Mucosa of rectum (tissue), 2 donors: ENCODE data around the gene MANBA.
"Not testable (repeated sequence)": the region's sequence is repeated elsewhere in the genome, so short reads cannot be mapped to it uniquely, and the experiment has no call there.

Experiments used
- H3K27ac ChIP-seq, 2 donors: one replicate each; pipeline ENCODE4 v1.7.0; 2013; ENCODE audit warnings: inconsistent platforms in 2 of 2, low read depth in 2 of 2, low read length in 2 of 2
- H3K27me3 ChIP-seq, 2 donors: one replicate each; pipeline ENCODE4 v1.7.0; 2013; ENCODE audit warnings: low read length in 2 of 2; ENCODE audit not compliant: control insufficient read depth in 2 of 2, insufficient read depth in 2 of 2
- H3K36me3 ChIP-seq, 2 donors: one replicate each; pipeline ENCODE4 v1.7.0; 2013; ENCODE audit warnings: low read length in 2 of 2; ENCODE audit not compliant: control insufficient read depth in 2 of 2, insufficient read depth in 2 of 2
- H3K4me1 ChIP-seq, 2 donors: one replicate each; pipeline ENCODE4 v1.7.0; 2013; ENCODE audit warnings: low read length in 2 of 2, mild to moderate bottlenecking in 1 of 2; ENCODE audit not compliant: control insufficient read depth in 2 of 2, insufficient read depth in 2 of 2
- H3K4me3 ChIP-seq, 2 donors: one replicate each; pipeline ENCODE4 v1.7.0; 2013; ENCODE audit warnings: low read length in 2 of 2
- H3K9ac ChIP-seq, 2 donors: one replicate each; pipeline ENCODE4 v1.7.0; 2013; ENCODE audit warnings: low read length in 2 of 2, low read depth in 1 of 2, mild to moderate bottlenecking in 1 of 2
- H3K9me3 ChIP-seq, 2 donors: one replicate each; pipeline ENCODE4 v1.7.0; 2013; ENCODE audit warnings: low read length in 2 of 2; ENCODE audit not compliant: control insufficient read depth in 2 of 2
- donor health status: healthy.
- donor health status: Normal muscosa, but diverticular disease.

MANBA gene

DNA sequence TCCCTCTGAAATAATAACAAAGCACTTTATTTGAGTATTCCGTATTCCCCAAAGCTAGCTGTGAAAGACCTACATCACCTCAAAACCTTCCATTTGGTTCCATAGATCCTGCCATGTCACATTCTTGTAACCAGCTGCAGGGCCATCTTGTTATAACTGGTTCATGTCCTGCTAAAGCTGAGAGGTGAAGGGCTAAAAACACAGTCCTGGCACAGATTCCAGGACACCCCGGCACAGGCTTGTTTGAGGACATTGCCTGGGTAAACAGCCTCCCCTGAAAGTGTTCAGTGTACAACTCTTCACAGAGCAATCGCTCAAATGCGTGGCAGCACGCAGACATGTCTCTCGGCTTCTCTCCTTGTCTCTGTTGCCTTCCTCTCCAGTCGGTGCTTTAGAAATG is 129.2 kb downstream of the MANBA start:
- H3K27me3 ChIP-seq = no peaks in the 10 kb centered on the region
- no peak overlapping the region for H3K4me3 ChIP-seq
- no peaks in the 10 kb centered on the region for H3K9me3 ChIP-seq
- peaks cover 12 to 21% of the 10 kb centered on the region in 2 donors for H3K36me3 ChIP-seq
- H3K27ac ChIP-seq = no peak overlapping the region
- H3K9ac ChIP-seq = no peak overlapping the region
- H3K4me1 ChIP-seq = no peaks in the 10 kb centered on the region

DNA sequence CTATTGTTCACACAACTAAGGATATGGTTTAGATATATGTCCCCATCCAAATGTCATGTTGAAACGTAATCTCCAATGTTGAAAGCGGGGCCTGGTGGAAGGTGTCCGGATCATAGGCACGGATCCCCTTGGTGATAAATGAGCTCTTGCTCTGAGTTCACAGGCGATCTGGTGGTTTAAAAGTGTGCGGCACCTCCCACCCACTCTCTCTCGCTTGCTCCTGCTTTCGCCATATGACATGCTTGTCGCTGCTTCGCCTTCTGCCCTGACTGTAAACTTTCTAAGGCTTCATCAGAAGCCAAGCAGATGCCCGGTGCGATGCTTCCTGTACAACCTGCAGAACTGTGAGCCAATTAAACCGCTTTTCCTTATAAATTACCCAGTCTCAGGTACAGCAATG is 131.1 kb downstream of the MANBA start:
- no peak overlapping the region for H3K9ac ChIP-seq
- H3K27me3 ChIP-seq = no peaks in the 10 kb centered on the region
- H3K36me3 ChIP-seq = peaks cover 12 to 13% of the 10 kb centered on the region in 2 donors
- no peak overlapping the region for H3K4me3 ChIP-seq
- no peaks in the 10 kb centered on the region for H3K9me3 ChIP-seq
- no peak overlapping the region for H3K27ac ChIP-seq
- H3K4me1 ChIP-seq = no peaks in the 10 kb centered on the region

DNA sequence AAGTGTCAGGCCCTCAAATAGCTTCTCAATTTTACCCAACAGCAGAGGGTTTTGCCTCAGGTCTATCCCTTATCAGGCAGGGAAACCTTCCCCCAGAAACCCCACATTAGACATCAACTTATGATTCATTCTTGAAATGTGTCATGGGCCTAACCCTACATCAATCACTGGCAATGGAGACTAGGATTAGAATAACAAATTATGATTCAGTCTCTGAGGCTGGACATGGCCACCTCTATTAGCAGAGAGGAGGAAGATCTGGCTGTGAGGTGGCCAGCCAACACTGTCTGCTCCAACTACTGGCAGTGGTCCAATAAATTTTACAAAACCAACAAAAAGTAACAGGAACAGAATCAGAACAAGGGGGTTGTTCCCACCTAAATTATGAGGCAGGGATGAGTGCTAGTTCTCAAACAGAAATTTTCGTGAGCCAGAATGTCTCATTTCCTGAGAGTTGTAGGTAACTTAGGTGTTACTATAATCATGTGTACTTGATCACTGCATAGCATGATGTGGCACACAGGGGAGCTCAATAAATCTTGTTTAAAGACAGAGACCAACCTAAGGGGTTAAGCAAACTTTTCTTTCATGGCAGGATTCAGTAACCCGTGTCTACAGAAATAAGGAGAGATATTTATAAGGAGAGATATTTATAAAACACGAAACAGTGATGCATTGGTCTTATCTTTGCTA is 132.8 kb downstream of the MANBA start:
- H3K4me1 ChIP-seq = no peaks in the 10 kb centered on the region
- no peak overlapping the region for H3K4me3 ChIP-seq
- peaks cover 5 to 7% of the 10 kb centered on the region in 2 donors for H3K36me3 ChIP-seq
- no peak overlapping the region for H3K27ac ChIP-seq
- no peak overlapping the region for H3K9ac ChIP-seq
- H3K27me3 ChIP-seq = no peaks in the 10 kb centered on the region
- no peaks in the 10 kb centered on the region for H3K9me3 ChIP-seq

DNA sequence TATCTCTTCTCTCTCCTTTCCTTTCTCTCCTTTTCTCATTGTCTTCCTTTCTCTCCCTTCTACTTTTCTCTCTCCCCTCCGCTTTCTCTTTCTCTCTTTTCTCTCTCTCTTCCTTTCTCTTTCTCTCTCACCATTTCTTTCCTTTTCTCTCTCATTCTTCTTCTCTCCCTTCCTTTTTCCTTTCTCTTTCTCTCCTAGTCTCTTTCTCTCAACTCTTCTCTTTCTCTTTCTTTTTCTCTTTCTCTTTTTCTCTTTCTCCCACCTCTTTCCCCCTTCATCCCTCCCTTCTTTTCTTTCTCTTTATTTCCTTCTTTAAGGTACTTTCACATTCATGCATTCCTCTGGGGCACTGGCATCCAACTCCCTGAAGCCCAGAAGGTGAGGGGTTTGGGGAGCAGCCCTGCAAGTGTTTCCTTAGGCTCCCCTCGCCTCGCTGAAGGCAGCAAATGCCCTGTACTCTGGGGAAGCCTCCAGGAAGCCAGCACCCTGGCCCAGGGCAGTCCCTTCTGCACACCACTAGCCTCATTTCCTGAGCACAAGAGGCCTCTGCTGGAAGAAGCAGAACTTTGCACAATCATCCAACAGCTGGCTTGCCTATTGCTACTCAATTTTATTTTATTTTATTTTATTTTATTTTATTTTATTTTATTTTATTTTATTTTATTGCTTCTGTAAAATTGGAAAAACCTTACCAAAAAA is 135.4 kb downstream of the MANBA start:
- no peaks in the 10 kb centered on the region for H3K27me3 ChIP-seq
- H3K27ac ChIP-seq = no peak overlapping the region
- no peak overlapping the region for H3K4me3 ChIP-seq
- H3K9me3 ChIP-seq = no peaks in the 10 kb centered on the region
- no peaks in the 10 kb centered on the region for H3K36me3 ChIP-seq
- no peak overlapping the region for H3K9ac ChIP-seq
- peaks cover 10 to 11% of the 10 kb centered on the region in 2 donors for H3K4me1 ChIP-seq

DNA sequence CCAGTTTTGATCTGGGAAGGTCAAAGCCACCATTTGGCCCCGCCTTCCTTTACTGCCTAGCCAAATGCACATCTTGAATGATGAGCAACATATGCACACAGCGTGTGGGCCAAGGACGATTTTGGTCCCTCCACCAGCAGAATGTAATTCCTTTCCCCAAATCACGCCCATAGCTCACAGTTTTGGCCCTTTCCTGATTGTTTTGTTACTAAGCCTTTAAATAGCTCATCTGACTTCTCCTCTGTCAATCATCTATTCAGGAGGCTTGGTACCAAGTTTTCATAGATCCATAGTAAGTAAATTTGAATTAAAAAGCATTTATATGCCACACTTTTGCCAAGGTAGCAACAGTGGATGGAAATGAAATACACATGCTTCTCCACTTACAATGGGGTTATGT is 136.3 kb downstream of the MANBA start:
- Histone ChIP-seq H3K4me3 (no peak overlapping the region), H3K36me3 (no peaks in the 10 kb centered on the region), H3K9ac (no peak overlapping the region), H3K27ac (no peak overlapping the region), H3K4me1 (peaks cover 11 to 16% of the 10 kb centered on the region in 2 donors), H3K27me3 (no peaks in the 10 kb centered on the region), H3K9me3 (no peaks in the 10 kb centered on the region)

DNA sequence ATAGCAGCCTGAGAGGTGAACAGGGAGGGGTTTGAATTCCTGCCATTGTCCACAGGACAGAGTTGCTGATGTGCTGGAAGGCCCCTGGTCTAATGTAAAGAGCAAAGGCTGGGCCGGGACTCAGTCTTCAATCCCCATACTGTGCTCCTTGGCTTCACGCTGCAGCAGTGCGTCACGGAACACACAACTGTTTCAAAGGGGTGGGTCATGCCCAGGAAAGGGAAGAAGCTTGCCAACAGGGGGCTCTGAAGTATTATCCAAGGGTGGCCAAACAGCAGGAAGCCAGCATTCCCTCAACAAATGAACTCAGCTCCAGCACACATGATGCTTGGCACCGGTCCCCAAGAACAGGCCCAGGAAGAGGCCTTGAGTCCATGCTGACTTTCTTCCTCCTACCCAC is 137.1 kb downstream of the MANBA start:
- Histone ChIP-seq H3K4me1 (peaks cover 11 to 16% of the 10 kb centered on the region in 2 donors), H3K9me3 (no peaks in the 10 kb centered on the region), H3K36me3 (no peaks in the 10 kb centered on the region), H3K27ac (no peak overlapping the region), H3K9ac (no peak overlapping the region), H3K4me3 (no peak overlapping the region), H3K27me3 (no peaks in the 10 kb centered on the region)

DNA sequence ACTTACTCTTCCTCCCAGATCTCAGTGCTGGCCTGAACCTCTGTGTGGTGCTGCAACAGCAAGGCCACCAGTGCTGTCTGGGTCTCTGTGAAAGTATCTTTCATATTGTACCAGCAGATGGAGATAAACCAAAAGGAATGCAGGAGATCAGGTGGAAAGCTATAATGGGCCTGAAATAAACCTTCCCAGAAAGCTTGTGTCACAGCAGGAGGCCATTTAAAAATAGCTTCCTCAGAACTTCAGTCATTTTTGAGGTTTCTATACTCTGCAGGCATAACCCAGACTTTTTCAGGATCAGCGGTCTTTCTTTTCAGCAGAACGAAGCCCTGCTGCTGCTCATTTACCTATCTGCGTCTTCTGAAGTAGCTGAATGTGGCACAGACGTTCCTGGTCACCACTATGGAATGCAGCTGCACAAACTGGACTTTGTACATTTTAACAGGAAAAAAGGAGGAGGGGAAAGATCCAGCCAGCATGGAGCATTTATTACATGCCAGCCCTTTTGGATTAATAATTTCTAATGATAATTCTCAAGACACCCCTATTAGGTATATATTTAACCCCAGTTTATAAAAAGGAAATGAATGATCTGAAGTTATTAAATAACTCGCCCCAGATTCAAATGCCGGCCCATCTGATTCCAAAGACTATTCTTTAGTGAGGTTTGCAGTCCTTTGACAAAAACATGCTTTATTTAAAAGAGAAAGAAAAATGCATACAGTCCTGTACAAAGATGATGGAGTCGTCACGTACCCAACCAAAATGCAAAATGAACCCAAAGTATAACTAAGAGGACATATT is 139.9 kb downstream of the MANBA start:
- Histone ChIP-seq H3K9me3 (no peaks in the 10 kb centered on the region), H3K4me3 (peak overlapping the region; percentile 67 to 75), H3K4me1 (peaks cover 11 to 16% of the 10 kb centered on the region in 2 donors), H3K36me3 (peaks cover 8 to 9% of the 10 kb centered on the region in 2 donors), H3K27me3 (no peaks in the 10 kb centered on the region), H3K27ac (peak overlapping the region; percentile 43 to 78), H3K9ac (peak overlapping the region in 1 of 2 donors; percentile 40)

DNA sequence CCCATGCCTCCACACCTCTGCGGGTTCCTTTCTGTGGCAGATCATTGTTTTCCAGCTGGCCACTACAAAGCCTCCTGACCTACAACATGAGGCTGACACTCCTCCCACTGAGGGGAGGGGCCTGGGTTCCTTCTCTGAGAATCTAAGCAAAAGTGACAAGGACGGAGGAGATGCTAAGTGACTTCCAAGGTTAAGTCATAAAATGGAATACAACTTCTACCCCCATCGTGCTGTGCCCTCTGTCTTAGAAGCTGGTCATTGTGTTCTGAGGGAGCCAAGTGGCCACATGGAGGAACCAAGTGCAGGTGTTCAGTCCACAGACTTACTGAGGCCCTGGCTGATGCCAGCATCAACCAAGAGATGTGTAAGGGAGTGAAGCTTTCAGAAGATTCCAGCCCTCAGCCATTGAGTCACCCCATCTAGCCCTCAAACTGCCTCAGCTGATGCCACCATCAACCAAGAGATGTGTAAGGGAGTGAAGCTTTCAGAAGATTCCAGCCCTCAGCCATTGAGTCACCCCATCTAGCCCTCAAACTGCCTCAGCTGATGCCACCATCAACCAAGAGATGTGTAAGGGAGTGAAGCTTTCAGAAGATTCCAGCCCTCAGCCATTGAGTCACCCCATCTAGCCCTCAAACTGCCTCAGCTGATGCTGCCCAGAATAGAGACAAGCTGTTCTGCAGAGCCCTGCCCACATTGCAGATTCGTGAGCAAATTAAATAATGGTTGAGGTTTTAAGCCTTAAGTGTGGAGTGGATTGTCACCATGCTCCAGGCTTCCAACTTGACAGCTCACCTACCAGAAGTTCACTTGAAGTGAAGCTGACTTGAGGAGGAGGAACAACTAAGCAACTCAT is 140.8 kb downstream of the MANBA start:
- Histone ChIP-seq H3K36me3 (peaks cover 13 to 16% of the 10 kb centered on the region in 2 donors), H3K4me3 (peak overlapping the region; percentile 67 to 75), H3K27ac (peak overlapping the region in 1 of 2 donors; percentile 43), H3K9ac (peak overlapping the region in 1 of 2 donors; percentile 40), H3K4me1 (peaks cover 11 to 16% of the 10 kb centered on the region in 2 donors)
- not testable (repeated sequence) for H3K27me3 ChIP-seq, H3K9me3 ChIP-seq

DNA sequence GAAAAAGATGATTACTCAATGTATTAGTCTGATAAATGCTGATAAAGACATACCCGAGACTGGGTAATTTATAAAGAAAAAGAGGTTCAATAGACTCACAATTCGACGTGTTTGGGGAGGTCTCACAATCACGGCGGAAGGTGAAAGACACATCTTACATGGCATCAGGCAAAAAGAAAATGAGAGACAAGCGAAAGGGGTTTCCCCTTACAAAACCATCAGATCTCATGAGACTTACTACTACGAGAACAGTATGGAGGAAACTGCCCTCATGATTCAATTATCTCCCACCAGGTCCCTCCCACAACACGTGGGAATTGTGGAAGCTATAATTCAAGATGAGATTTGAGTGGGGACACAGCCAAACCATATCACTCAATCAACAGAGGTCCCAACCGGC is 141.7 kb downstream of the MANBA start:
- H3K9me3 ChIP-seq, H3K27ac ChIP-seq: not testable (repeated sequence)

More for the DNA sequence above, 141.7 kb downstream of the MANBA start:
- Histone ChIP-seq H3K36me3 (peaks cover 23 to 26% of the 10 kb centered on the region in 2 donors), H3K4me1 (peaks cover 11 to 16% of the 10 kb centered on the region in 2 donors)
- H3K4me3 ChIP-seq, H3K9ac ChIP-seq, H3K27me3 ChIP-seq: not testable (repeated sequence)
